Kidney (tissue), 14 donors: ENCODE results near the gene IRAK2. TPM values are rescaled to one million over a fixed set of nuclear protein-coding genes. Genes with fewer than 3 reads are reported as not detected.
A peak's percentile ranks its signal among the peaks of the same experiment; 100 is the strongest.

Source experiments
- DNase-seq, 5 donors: peaks; one replicate each; pipeline ENCODE4 v3.0.0-alpha.2; 2013 to 2020
- FAIRE-seq: peaks from 2 replicates; lab custom pipeline; 2012; peaks lifted over from hg19 to GRCh38; lab: Jason Lieb, UNC
- H3K27ac ChIP-seq, 2 donors: one replicate each; pipeline ENCODE4 v1.7.0; 2013; ENCODE audit warnings: low read depth in 2 of 2, low read length in 2 of 2, inconsistent platforms in 1 of 2
- H3K27me3 ChIP-seq: one replicate; pipeline ENCODE4 v1.7.1; 2013; ENCODE audit warnings: low read length, inconsistent platforms; ENCODE audit not compliant: control insufficient read depth, insufficient read depth
- H3K36me3 ChIP-seq, 3 donors: one replicate each; pipeline versions ENCODE4 v1.7.0 to v1.7.1; 2013; ENCODE audit warnings: low read length in 3 of 3, control low read depth in 1 of 3, inconsistent platforms in 1 of 3; ENCODE audit not compliant: insufficient read depth in 3 of 3, control insufficient read depth in 2 of 3
- H3K4me1 ChIP-seq, 3 donors: one replicate each; pipeline versions ENCODE4 v1.7.0 to v1.7.1; 2013; ENCODE audit warnings: low read length in 3 of 3, inconsistent platforms in 1 of 3, low read depth in 1 of 3; ENCODE audit not compliant: control insufficient read depth in 2 of 3, insufficient read depth in 2 of 3
- H3K4me3 ChIP-seq, 3 donors: one replicate each; pipeline versions ENCODE4 v1.7.0 to v1.8.1; 2013; ENCODE audit warnings: low read length in 3 of 3, control low read depth in 1 of 3, inconsistent platforms in 1 of 3
- H3K9ac ChIP-seq, 3 donors: one replicate each; pipeline versions ENCODE4 v1.7.0 to v1.7.1; 2013; ENCODE audit warnings: low read length in 3 of 3, control low read depth in 1 of 3, inconsistent platforms in 1 of 3
- H3K9me3 ChIP-seq, 3 donors: one replicate each; pipeline versions ENCODE4 v1.7.0 to v1.7.1; 2013; ENCODE audit warnings: low read length in 3 of 3, control low read depth in 1 of 3, inconsistent platforms in 1 of 3; ENCODE audit not compliant: control insufficient read depth in 2 of 3, insufficient read depth in 1 of 3
- CTCF ChIP-seq: IDR thresholded peaks from 3 replicates; pipeline ENCODE4 v1.5.1; 2012; ENCODE audit warnings: mild to moderate bottlenecking, moderate library complexity, borderline replicate concordance; ENCODE audit not compliant: insufficient read depth; ENCODE audit errors: extremely low read depth
- intact Hi-C: fragments of 100-400 bp; cut with DNase I; formaldehyde crosslinking; loops from one replicate; pipeline ENCODE4 v1.11.1; 2022
- polyA plus RNA-seq: library from polyadenylated mRNA; stranded (reverse); fragments of 350-450 nt; fragmentation: Illumina TruSeq; extraction: RNeasy Lipid Tissue Mini Kit (QIAGEN cat#74804); gene quantifications from one replicate; pipeline ENCODE4 v1.2.3, GENCODE V29; 2014; ENCODE audit warnings: low read depth, low replicate concordance; ENCODE audit not compliant: insufficient read depth
- total RNA-seq: library from RNA; stranded (reverse); fragmentation: NEBNext Ultra II Directional; extraction: Animal tissue kit (Norgen Biotek cat#: 25700); gene quantifications from one replicate; pipeline ENCODE4 v1.2.1, GENCODE V29; 2021
- donor health status: control.
- donor health status: control.
- donor health status: control.
- donor health status: control.
- donor health status: control.
- donor health status: DM: yes; HTN: yes; CAD: no.
- donor health status: Normal renal cell carcinoma (clear cell type).

IRAK2 gene
- total and polyA plus RNA-seq, 2 donors from 2014 or later = 1.2 to 8.9 TPM

GRCh38 chr3:10244009-10244408 lies 79.3 kb downstream of the IRAK2 start:
- Histone ChIP-seq H3K36me3 (no peaks in the 10 kb centered on the region), H3K27me3 (no peaks in the 10 kb centered on the region), H3K4me1 (peaks cover 0 to 2% (median 0%) of the 10 kb centered on the region in 3 donors), H3K4me3 (no peak overlapping the region), H3K27ac (no peak overlapping the region), H3K9me3 (peaks cover 0 to 11% (median 0%) of the 10 kb centered on the region in 3 donors), H3K9ac (no peak overlapping the region)
- intact Hi-C loops = no loop called here
- no peak for FAIRE-seq
- no peak for DNase-seq
- no peak for TF ChIP-seq CTCF

- Histone ChIP-seq H3K9ac (no peak overlapping the region), H3K27ac (no peak overlapping the region), H3K27me3 (no peaks in the 10 kb centered on the region), H3K36me3 (no peaks in the 10 kb centered on the region), H3K4me1 (peaks cover 0 to 4% (median 4%) of the 10 kb centered on the region in 3 donors), H3K9me3 (peaks cover 0 to 11% (median 0%) of the 10 kb centered on the region in 3 donors), H3K4me3 (no peak overlapping the region)
- intact Hi-C loops = no loop called here
- no peak for DNase-seq
- FAIRE-seq = no peak
- no peak for TF ChIP-seq CTCF
Measured at GRCh38 chr3:10245081-10245712, 80.5 kb downstream of the IRAK2 start.

- intact Hi-C loops = no loop called here
- TF ChIP-seq CTCF = no peak
- H3K9me3 ChIP-seq = peaks cover 0 to 11% (median 0%) of the 10 kb centered on the region in 3 donors
- no peaks in the 10 kb centered on the region for H3K27me3 ChIP-seq
- peaks cover 0 to 5% (median 2%) of the 10 kb centered on the region in 3 donors for H3K36me3 ChIP-seq
- FAIRE-seq (no peak), DNase-seq (peak in 2 of 5 donors; percentile 16 to 57)
- H3K4me3 ChIP-seq = peak overlapping the region; percentile 73 to 78 (median 76)
- peaks cover 0 to 11% (median 10%) of the 10 kb centered on the region in 3 donors for H3K4me1 ChIP-seq
- H3K27ac ChIP-seq = peak overlapping the region; percentile 55 to 80
- peak overlapping the region in 2 of 3 donors; percentile 37 to 55 for H3K9ac ChIP-seq
Measured at GRCh38 chr3:10247679-10248183, 83.0 kb downstream of the IRAK2 start.
